H9 (cell line): ENCODE results near the gene PPP1R15A. TPM values are rescaled to one million over a fixed set of nuclear protein-coding genes. Genes with fewer than 3 reads are reported as not detected.

Experiments
- DNase-seq: peaks from one replicate; pipeline ENCODE4 v3.0.0-alpha.2; 2017
- H2AFZ ChIP-seq: one replicate; pipeline ENCODE4 v1.6.1; 2013; ENCODE audit warnings: mild to moderate bottlenecking, low read length, control low read depth, moderate library complexity
- H2AK5ac ChIP-seq: 2 replicates; pipeline ENCODE4 v1.6.1; 2013; ENCODE audit warnings: low read length, control low read depth, mixed read lengths; ENCODE audit not compliant: insufficient read length
- H2BK120ac ChIP-seq: one replicate; pipeline ENCODE4 v1.6.1; 2013; ENCODE audit warnings: low read depth, mild to moderate bottlenecking, low read length, control low read depth, inconsistent platforms; ENCODE audit not compliant: poor library complexity, severe bottlenecking
- H2BK12ac ChIP-seq: 2 replicates; pipeline ENCODE4 v1.6.1; 2013; ENCODE audit warnings: low read length, control low read depth, mixed read lengths, low read depth; ENCODE audit not compliant: insufficient read length
- H2BK15ac ChIP-seq: 2 replicates; pipeline ENCODE4 v1.6.1; 2013; ENCODE audit warnings: low read depth, low read length, control low read depth
- H2BK20ac ChIP-seq: one replicate; pipeline ENCODE4 v1.6.1; 2013; ENCODE audit warnings: low read depth, mild to moderate bottlenecking, low read length, control low read depth, inconsistent platforms; ENCODE audit not compliant: poor library complexity, severe bottlenecking
- H2BK5ac ChIP-seq: 2 replicates; pipeline ENCODE4 v1.6.1; 2013; ENCODE audit warnings: low read length, control low read depth, mixed read lengths; ENCODE audit not compliant: insufficient read length
- H3K14ac ChIP-seq: 2 replicates; pipeline ENCODE4 v1.6.1; 2013; ENCODE audit warnings: low read length, control low read depth; ENCODE audit not compliant: insufficient read depth
- H3K18ac ChIP-seq: 2 replicates; pipeline ENCODE4 v1.6.1; 2013; ENCODE audit warnings: low read depth, mild to moderate bottlenecking, mixed read lengths, low read length, control low read depth; ENCODE audit not compliant: insufficient read length
- H3K23ac ChIP-seq: 2 replicates; pipeline ENCODE4 v1.6.1; 2013; ENCODE audit warnings: low read length, control low read depth, mixed read lengths, low read depth; ENCODE audit not compliant: insufficient read length
- H3K23me2 ChIP-seq: 2 replicates; pipeline ENCODE4 v1.6.1; 2013; ENCODE audit warnings: low read depth, mild to moderate bottlenecking, mixed read lengths, low read length, control low read depth; ENCODE audit not compliant: insufficient read length, poor library complexity, severe bottlenecking
- H3K27ac ChIP-seq: 2 replicates; pipeline ENCODE4 v1.5.1; 2013; ENCODE audit warnings: low read length, control low read depth, mixed read lengths, low read depth; ENCODE audit not compliant: insufficient read length
- H3K27me3 ChIP-seq: 2 replicates; pipeline ENCODE4 v1.6.1; 2013; ENCODE audit warnings: low read length, control low read depth, inconsistent platforms; ENCODE audit not compliant: insufficient read depth
- H3K4ac ChIP-seq: 2 replicates; pipeline ENCODE4 v1.6.1; 2013; ENCODE audit warnings: low read depth, mild to moderate bottlenecking, control low read depth, inconsistent platforms, low read length, moderate library complexity
- H3K4me1 ChIP-seq: 2 replicates; pipeline ENCODE4 v1.6.1; 2013; ENCODE audit warnings: low read length, control low read depth, inconsistent platforms; ENCODE audit not compliant: insufficient read depth
- H3K4me2 ChIP-seq: 2 replicates; pipeline ENCODE4 v1.6.1; 2013; ENCODE audit warnings: low read length, control low read depth, mixed read lengths; ENCODE audit not compliant: insufficient read length, insufficient read depth
- H3K56ac ChIP-seq: 2 replicates; pipeline ENCODE4 v1.6.1; 2013; ENCODE audit warnings: low read depth, mild to moderate bottlenecking, mixed read lengths, low read length, control low read depth; ENCODE audit not compliant: insufficient read length
- H3K79me1 ChIP-seq: 2 replicates; pipeline ENCODE4 v1.6.1; 2013; ENCODE audit warnings: low read depth, mild to moderate bottlenecking, moderate library complexity, low read length, control low read depth, inconsistent platforms; ENCODE audit not compliant: insufficient read depth, poor library complexity, severe bottlenecking
- H3K79me2 ChIP-seq: 2 replicates; pipeline ENCODE4 v1.6.1; 2013; ENCODE audit warnings: low read length, control low read depth, inconsistent platforms; ENCODE audit not compliant: insufficient read depth
- H3K9ac ChIP-seq: 2 replicates; pipeline ENCODE4 v1.6.1; 2013; ENCODE audit warnings: low read length, control low read depth, mixed read lengths; ENCODE audit not compliant: insufficient read length; ENCODE audit errors: extremely low read depth
- H3K9me3 ChIP-seq: one replicate; pipeline ENCODE4 v1.6.1; 2013; ENCODE audit warnings: low read depth, low read length, inconsistent platforms; ENCODE audit not compliant: control insufficient read depth
- H3T11ph ChIP-seq: one replicate; pipeline ENCODE4 v1.6.1; 2013; ENCODE audit warnings: mild to moderate bottlenecking, low read length, control low read depth, inconsistent platforms
- H4K20me1 ChIP-seq: one replicate; pipeline ENCODE4 v1.6.1; 2013; ENCODE audit not compliant: control insufficient read depth, insufficient read length, insufficient read depth
- H4K5ac ChIP-seq: 2 replicates; pipeline ENCODE4 v1.6.1; 2013; ENCODE audit warnings: low read depth, mild to moderate bottlenecking, mixed read lengths, low read length, control low read depth; ENCODE audit not compliant: insufficient read length
- H4K8ac ChIP-seq: replicated peaks from 2 replicates; pipeline ENCODE4 v1.6.1; 2013; ENCODE audit warnings: low read length, control low read depth, mixed read lengths, low read depth; ENCODE audit not compliant: insufficient read length
- H4K91ac ChIP-seq: 2 replicates; pipeline ENCODE4 v1.6.1; 2013; ENCODE audit warnings: low read depth, mild to moderate bottlenecking, moderate library complexity, mixed read lengths, low read length, control low read depth; ENCODE audit not compliant: insufficient read length
- H3K27ac Mint-ChIP-seq, 3 experiments: 2 replicates in 2 of 3; 3 replicates in 1 of 3; pipeline ENCODE4 v1.8.0; 2020 to 2021; ENCODE audit warnings: mixed read lengths in 3 of 3, mild to moderate bottlenecking in 1 of 3, moderate library complexity in 1 of 3
- H3K27me3 Mint-ChIP-seq: 2 replicates; pipeline ENCODE4 v1.8.0; 2021; ENCODE audit warnings: low read depth, mild to moderate bottlenecking, moderate library complexity, mixed read lengths
- H3K36me3 Mint-ChIP-seq, 3 experiments: 2 replicates in 2 of 3; 3 replicates in 1 of 3; pipeline ENCODE4 v1.8.0; 2020 to 2021; ENCODE audit warnings: low read depth in 3 of 3, mixed read lengths in 3 of 3; ENCODE audit not compliant: insufficient read depth in 1 of 3
- H3K4me1 Mint-ChIP-seq, 2 experiments: 2 replicates each; pipeline ENCODE4 v1.8.0; 2020; ENCODE audit warnings: mixed read lengths in 2 of 2
- H3K4me3 Mint-ChIP-seq, 2 experiments: 2 replicates in 1 of 2; 3 replicates in 1 of 2; pipeline ENCODE4 v1.8.0; 2020 to 2021; ENCODE audit warnings: mild to moderate bottlenecking in 2 of 2, mixed read lengths in 2 of 2, moderate library complexity in 1 of 2
- H3K9me3 Mint-ChIP-seq, 2 experiments: 2 replicates in 1 of 2; 3 replicates in 1 of 2; pipeline ENCODE4 v1.8.0; 2020; ENCODE audit warnings: mild to moderate bottlenecking in 2 of 2, mixed read lengths in 2 of 2, moderate library complexity in 1 of 2
- WGBS: extraction: QIAGEN DNeasy Blood & Tissue Kit; methylation state at CpG from one replicate; pipeline ENCODE4 v1.1.7; 2013; ENCODE audit warnings: missing lambda C conversion rate, low lambda C conversion rate, mixed read lengths; ENCODE audit not compliant: insufficient read length; ENCODE audit errors: extremely low coverage; 5-methylcytosine and 5-hydroxymethylcytosine counted together
- total RNA-seq: library from RNA; stranded (reverse); gene quantifications from 2 replicates; pipeline ENCODE4 v1.2.1, GENCODE V29; 2021
- TF ChIP-seq, protein P1 (sequence below): fragments of 200-600 bp; sonication (generic); conservative IDR thresholded peaks from 3 replicates; pipeline ENCODE4 v1.8.0; 2021; ENCODE audit warnings: antibody characterized with exemption, mild to moderate bottlenecking

Gene PPP1R15A
- total RNA-seq, 1 experiment from 2014 or later = 17.2 TPM

DNA sequence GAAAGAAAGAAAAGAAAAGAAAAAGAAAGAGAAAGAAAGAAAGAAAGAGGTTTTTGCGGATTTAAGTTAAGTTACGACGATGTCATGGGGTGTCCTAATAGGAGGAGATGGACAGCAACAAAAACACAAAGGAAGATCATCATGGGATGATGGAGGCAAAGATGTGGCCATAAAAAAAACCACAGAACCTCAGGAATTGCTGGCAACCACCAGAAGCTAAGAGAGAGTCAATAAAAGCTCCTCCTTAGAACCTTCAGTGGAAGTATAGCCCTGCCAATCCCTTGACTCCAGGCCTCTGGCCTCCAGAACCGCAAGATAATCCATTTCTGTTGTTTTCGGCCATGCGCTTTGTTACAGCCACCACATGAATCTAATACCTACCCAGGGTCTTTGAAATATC, 15.3 kb upstream of the PPP1R15A start:
- Histone ChIP-seq H3K9me3 (no peaks in the 10 kb centered on the region), H2BK12ac (no peak overlapping the region), H2BK120ac (no peak overlapping the region), H3K79me2 (no peaks in the 10 kb centered on the region), H3K14ac (no peak overlapping the region), H3K27ac (no peak overlapping the region), H2AFZ (no peak overlapping the region), H3K27me3 (no peaks in the 10 kb centered on the region), H2BK15ac (no peak overlapping the region), H3T11ph (no peak overlapping the region), H3K4me1 (no peaks in the 10 kb centered on the region; the same call in 1 of the 2 replicates), H2AK5ac (no peak overlapping the region), H3K18ac (no peak overlapping the region), H3K4ac (no peak overlapping the region), H2BK5ac (no peak overlapping the region), H3K56ac (no peak overlapping the region), H4K20me1 (no peaks in the 10 kb centered on the region), H3K79me1 (no peaks in the 10 kb centered on the region), H2BK20ac (no peak overlapping the region), H3K9ac (no peak overlapping the region), H4K8ac (no peak overlapping the region), H3K4me2 (no peak overlapping the region), H3K23me2 (no peaks in the 10 kb centered on the region), H4K91ac (no peak overlapping the region), H4K5ac (no peak overlapping the region), H3K23ac (no peak overlapping the region)
- no peaks in the 10 kb centered on the region for H3K27me3 Mint-ChIP-seq
- no peak for DNase-seq
- H3K4me3 Mint-ChIP-seq = no peak overlapping the region
- peaks cover 0 to 29% (median 2%) of the 10 kb centered on the region in 3 experiments; a peak in 4 of 7 replicates for H3K36me3 Mint-ChIP-seq
- H3K4me1 Mint-ChIP-seq = peaks cover 3 to 10% of the 10 kb centered on the region in 2 experiments
- TF ChIP-seq, protein P1, sequence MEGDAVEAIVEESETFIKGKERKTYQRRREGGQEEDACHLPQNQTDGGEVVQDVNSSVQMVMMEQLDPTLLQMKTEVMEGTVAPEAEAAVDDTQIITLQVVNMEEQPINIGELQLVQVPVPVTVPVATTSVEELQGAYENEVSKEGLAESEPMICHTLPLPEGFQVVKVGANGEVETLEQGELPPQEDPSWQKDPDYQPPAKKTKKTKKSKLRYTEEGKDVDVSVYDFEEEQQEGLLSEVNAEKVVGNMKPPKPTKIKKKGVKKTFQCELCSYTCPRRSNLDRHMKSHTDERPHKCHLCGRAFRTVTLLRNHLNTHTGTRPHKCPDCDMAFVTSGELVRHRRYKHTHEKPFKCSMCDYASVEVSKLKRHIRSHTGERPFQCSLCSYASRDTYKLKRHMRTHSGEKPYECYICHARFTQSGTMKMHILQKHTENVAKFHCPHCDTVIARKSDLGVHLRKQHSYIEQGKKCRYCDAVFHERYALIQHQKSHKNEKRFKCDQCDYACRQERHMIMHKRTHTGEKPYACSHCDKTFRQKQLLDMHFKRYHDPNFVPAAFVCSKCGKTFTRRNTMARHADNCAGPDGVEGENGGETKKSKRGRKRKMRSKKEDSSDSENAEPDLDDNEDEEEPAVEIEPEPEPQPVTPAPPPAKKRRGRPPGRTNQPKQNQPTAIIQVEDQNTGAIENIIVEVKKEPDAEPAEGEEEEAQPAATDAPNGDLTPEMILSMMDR = no peak
- WGBS = 100% methylated on average over 3 of the region's 6 CpGs
- H3K27ac Mint-ChIP-seq = no peak overlapping the region
- H3K9me3 Mint-ChIP-seq = no peaks in the 10 kb centered on the region
